ENCODE measurements around the gene ZDHHC4. TPM values are rescaled to one million over a fixed set of nuclear protein-coding genes. Genes with fewer than 3 reads are reported as not detected.

The ZDHHC4 gene
- total RNA-seq, 1 donor from 2014 or later, result 63.5 TPM

DNA sequence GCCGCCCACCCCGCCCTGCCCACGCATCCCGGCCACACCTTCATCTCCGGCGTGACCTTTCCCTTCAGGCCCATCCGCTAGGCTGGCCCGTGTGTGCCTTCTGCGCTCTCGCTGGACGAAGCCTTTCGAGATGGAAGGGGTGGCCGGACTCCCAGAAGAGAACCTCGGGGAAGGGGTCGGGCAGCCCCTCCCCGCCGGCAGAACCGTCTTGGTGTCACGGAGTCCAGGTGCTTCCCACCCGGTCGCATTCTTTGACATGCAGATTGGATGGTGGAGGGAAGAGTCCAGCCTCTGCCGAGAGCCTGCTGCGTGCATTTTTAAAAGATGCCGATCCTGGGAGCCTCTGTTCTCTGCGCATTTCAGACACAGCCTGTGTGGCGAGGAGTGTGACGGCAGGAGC, 30.8 kb downstream of the ZDHHC4 start:
- DNase-seq (ENCODE audit: extremely low spot score, unreplicated experiment), result no peak
- H3K4me3 Mint-ChIP-seq (ENCODE audit: unreplicated experiment), result no peak overlapping the region
- no peaks in the 10 kb centered on the region for H3K9me3 Mint-ChIP-seq (ENCODE audit: unreplicated experiment)
- H3K27ac Mint-ChIP-seq (ENCODE audit: unreplicated experiment), result no peak overlapping the region
- H3K36me3 Mint-ChIP-seq (ENCODE audit: unreplicated experiment), result peaks cover 15% of the 10 kb centered on the region
- no peaks in the 10 kb centered on the region for H3K4me1 Mint-ChIP-seq (ENCODE audit: unreplicated experiment)
- H3K27me3 Mint-ChIP-seq (ENCODE audit: unreplicated experiment), result no peaks in the 10 kb centered on the region
- no peak for TF ChIP-seq CTCF (IDR thresholded peaks at IDR 0.05)

GRCh38 chr7:6608794-6609193, 31.5 kb downstream of the ZDHHC4 start:
- Mint-ChIP-seq H3K27ac (ENCODE audit: unreplicated experiment) (no peak overlapping the region), H3K4me1 (ENCODE audit: unreplicated experiment) (no peaks in the 10 kb centered on the region), H3K27me3 (ENCODE audit: unreplicated experiment) (no peaks in the 10 kb centered on the region), H3K36me3 (ENCODE audit: unreplicated experiment) (peaks cover 14% of the 10 kb centered on the region), H3K4me3 (ENCODE audit: unreplicated experiment) (no peak overlapping the region), H3K9me3 (ENCODE audit: unreplicated experiment) (no peaks in the 10 kb centered on the region)
- no peak for TF ChIP-seq CTCF (IDR thresholded peaks at IDR 0.05)
- no peak for DNase-seq (ENCODE audit: extremely low spot score, unreplicated experiment)

DNA sequence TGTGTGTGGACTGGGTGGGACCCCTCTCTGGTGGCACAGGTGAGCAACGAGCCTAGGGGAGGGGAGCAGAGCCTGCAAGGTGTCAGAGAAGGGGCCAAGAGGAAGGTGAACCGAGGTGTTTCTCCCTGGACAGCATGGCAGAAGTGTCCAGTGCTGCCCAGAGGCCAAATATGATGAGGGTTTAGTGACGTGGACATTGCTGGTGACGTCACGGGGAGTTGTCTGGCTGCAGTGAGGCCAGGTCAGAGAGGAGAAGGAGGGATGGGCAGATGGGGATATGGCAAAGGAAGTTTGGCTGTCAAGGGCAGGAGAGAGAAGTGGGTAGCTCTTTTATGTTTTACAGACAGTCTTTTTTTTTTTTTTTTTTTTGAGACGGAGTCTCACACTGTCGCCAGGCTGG, 35.6 kb downstream of the ZDHHC4 start:
- Mint-ChIP-seq H3K4me3 (ENCODE audit: unreplicated experiment) (no peak overlapping the region), H3K27me3 (ENCODE audit: unreplicated experiment) (no peaks in the 10 kb centered on the region), H3K4me1 (ENCODE audit: unreplicated experiment) (peaks cover 10% of the 10 kb centered on the region), H3K27ac (ENCODE audit: unreplicated experiment) (no peak overlapping the region), H3K9me3 (ENCODE audit: unreplicated experiment) (no peaks in the 10 kb centered on the region), H3K36me3 (ENCODE audit: unreplicated experiment) (peaks cover 9% of the 10 kb centered on the region)
- DNase-seq (ENCODE audit: extremely low spot score, unreplicated experiment), result no peak
- no peak for TF ChIP-seq CTCF (IDR thresholded peaks at IDR 0.05)

DNA sequence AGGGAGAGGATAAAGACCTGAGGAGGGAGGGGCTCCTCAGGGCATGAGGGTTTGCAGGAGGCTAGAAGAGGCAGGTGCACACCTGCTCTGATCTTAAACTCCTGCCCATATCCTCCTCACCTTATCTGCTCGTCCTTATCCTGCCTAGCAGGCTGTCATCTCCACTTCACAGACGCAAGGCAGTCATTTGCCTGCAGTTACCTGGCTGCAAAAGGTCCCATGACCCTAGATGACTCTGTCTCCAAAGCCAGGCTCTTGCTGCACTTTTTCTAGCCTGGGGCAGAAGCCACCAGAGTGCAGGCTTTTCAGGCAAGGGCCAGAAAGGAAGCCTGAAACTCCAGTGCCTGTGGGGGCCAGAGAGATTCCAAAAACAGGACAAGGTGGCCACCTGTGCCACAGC, 36.5 kb downstream of the ZDHHC4 start:
- Mint-ChIP-seq H3K4me3 (ENCODE audit: unreplicated experiment) (peak overlapping the region; percentile 14), H3K36me3 (ENCODE audit: unreplicated experiment) (peaks cover 9% of the 10 kb centered on the region), H3K27ac (ENCODE audit: unreplicated experiment) (no peak overlapping the region), H3K27me3 (ENCODE audit: unreplicated experiment) (no peaks in the 10 kb centered on the region), H3K4me1 (ENCODE audit: unreplicated experiment) (peaks cover 10% of the 10 kb centered on the region), H3K9me3 (ENCODE audit: unreplicated experiment) (no peaks in the 10 kb centered on the region)
- no peak for DNase-seq (ENCODE audit: extremely low spot score, unreplicated experiment)
- no peak for TF ChIP-seq CTCF (IDR thresholded peaks at IDR 0.05)

- Mint-ChIP-seq H3K4me1 (ENCODE audit: unreplicated experiment) (peaks cover 10% of the 10 kb centered on the region), H3K27me3 (ENCODE audit: unreplicated experiment) (no peaks in the 10 kb centered on the region), H3K36me3 (ENCODE audit: unreplicated experiment) (peaks cover 11% of the 10 kb centered on the region), H3K9me3 (ENCODE audit: unreplicated experiment) (no peaks in the 10 kb centered on the region), H3K27ac (ENCODE audit: unreplicated experiment) (no peak within 1 kb of the TSS), H3K4me3 (ENCODE audit: unreplicated experiment) (peak within 1 kb of the TSS; percentile 71)
- no peak for DNase-seq (ENCODE audit: extremely low spot score, unreplicated experiment)
- no peak for TF ChIP-seq CTCF (IDR thresholded peaks at IDR 0.05)
Observed at GRCh38 chr7:6614953-6615722, 37.9 kb downstream of the ZDHHC4 start, which contains the start of gene ZNF853. Gene ZNF853, plus strand, starts transcription at chr7:6615610. Its CDS starts 565 bp downstream, at chr7:6616175.
